NT2/D1 (cell line): ENCODE measurements around the gene ZDHHC3.

Source experiments
- YY1 ChIP-seq: IDR thresholded peaks from 2 replicates; pipeline ENCODE4 v1.6.1; 2011; ENCODE audit not compliant: insufficient read length, insufficient read depth
- ZNF274 ChIP-seq: IDR thresholded peaks from 2 replicates; pipeline ENCODE4 v1.6.1; 2011; ENCODE audit warnings: mild to moderate bottlenecking, low read depth, low read length

- TF ChIP-seq YY1, result no peak
- TF ChIP-seq ZNF274, result no peak
These were observed 88.9 kb downstream of the ZDHHC3 start for GRCh38 chr3:44887101-44887500.
